HG03571 (cell line): ENCODE results near the gene MYH16.
"Not testable (repeated sequence)": the region's sequence is repeated elsewhere in the genome, so short reads cannot be mapped to it uniquely, and the experiment has no call there.

Experiments
- ATAC-seq: cut with Tn5 transposase; IDR thresholded peaks from one replicate; pipeline ENCODE4 v1.9.1; 2021; ENCODE audit not compliant: unreplicated experiment

Gene MYH16

GRCh38 chr7:99301496-99301895 lies 28.9 kb downstream of the MYH16 start:
- no peak for ATAC-seq

- no peak for ATAC-seq
Observed at GRCh38 chr7:99305473-99306260, 33.0 kb downstream of the MYH16 start.

GRCh38 chr7:99308461-99309074 lies 35.9 kb downstream of the MYH16 start:
- no peak for ATAC-seq

GRCh38 chr7:99309111-99309510 lies 36.5 kb downstream of the MYH16 start:
- no peak for ATAC-seq

GRCh38 chr7:99310004-99310403 lies 37.4 kb downstream of the MYH16 start:
- no peak for ATAC-seq

GRCh38 chr7:99311702-99312101 lies 39.1 kb downstream of the MYH16 start:
- ATAC-seq: no peak

DNA sequence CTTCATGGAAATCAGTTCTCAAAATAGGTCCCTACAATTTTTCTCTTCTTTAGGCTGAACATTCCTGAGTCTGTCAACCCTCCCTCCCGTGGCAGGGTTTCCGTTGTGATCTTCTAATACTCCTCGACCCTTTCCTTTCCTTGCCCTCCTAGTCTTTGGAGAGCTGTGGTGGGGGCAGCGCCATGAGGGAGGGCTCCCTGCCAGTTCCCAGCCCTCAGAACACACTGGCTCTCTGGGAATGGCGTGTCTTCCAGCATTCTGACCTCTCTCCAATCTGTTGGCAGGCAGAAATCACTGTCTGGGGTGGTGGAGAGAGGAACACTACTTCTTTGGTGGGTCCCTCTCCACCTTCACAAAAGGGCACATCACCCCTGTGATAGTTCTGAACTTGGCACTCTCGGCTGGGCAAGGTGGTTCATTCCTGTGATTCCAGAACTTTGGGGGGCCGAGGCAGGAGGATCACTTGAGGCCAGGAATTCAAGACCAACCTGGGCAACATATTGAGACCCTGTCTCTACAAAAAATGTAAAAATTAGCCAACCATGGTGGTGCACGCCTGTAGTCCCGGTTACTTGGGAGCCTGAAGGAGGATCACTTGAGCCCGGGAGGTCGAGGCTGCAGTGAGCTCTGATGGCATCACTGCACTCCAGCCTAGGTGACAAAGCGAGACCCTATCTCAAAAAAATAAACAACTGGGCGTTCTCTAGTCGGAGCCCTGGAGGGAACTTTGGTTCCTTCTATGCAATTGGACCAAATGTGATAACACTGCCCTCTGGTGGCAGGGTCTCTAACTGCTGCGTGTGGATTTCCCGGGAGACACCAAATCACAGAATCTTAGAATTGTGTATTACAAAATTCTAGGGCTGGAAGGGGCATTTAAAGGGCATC lies 39.9 kb downstream of the MYH16 start:
- no peak for ATAC-seq

DNA sequence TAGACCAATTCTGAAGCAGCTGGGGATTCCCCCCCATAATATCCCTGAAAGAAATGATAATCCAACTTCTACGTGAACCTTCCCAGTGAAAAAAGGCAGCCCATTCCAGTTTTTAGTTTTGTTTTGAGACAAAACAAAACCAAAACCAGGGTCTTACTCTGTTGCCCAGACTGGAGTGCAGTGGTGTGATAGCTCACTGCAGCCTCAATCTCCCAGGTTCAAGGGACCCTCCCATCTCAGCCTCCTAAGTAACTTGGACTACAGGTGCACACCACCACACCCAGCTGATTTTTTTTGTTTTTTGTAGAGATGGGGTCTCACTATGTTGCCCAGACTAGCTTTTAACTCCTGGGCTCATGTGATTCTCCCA lies 40.5 kb downstream of the MYH16 start:
- no peak for ATAC-seq

DNA sequence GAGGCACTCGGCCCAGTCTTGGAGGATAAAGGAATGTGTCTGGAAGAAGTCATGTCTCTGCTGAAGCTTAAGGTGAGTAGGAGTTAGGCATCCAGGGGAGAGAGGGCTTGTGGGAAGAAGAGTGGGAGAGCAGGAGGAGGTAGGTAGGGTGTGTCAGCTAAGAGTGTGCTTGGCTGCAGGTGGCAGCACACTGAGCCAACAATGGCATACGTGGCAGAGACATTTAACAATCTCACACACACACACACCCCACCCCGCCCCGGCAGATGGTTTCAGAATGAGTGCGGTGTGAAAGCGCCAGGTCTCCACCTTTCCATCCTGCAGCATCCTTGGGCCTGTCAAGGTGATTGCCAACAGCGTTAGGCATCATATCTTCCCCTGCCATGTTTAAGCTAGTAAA lies 41.9 kb downstream of the MYH16 start:
- ATAC-seq: no peak

GRCh38 chr7:99320371-99320770 lies 47.7 kb downstream of the MYH16 start:
- ATAC-seq: no peak

DNA sequence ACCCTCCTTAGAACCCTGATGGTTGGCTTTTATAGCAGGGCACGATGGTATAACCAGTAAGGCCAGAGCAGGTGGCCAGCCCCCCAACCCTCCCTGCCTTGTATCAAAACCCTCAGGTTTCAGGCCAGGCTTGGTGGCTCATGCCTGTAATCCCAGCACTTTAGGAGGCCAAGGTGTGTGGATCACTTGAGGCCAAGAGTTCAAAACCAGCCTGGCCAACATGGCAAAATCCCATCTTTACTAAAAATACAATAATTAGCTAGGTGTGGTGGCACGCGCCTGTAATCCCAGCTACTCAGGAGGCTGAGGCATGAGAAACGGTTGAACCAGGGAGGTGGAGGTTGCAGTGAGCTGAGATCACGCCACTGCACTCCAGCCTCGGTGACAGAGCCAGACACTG lies 50.0 kb downstream of the MYH16 start:
- not testable (repeated sequence) for ATAC-seq

DNA sequence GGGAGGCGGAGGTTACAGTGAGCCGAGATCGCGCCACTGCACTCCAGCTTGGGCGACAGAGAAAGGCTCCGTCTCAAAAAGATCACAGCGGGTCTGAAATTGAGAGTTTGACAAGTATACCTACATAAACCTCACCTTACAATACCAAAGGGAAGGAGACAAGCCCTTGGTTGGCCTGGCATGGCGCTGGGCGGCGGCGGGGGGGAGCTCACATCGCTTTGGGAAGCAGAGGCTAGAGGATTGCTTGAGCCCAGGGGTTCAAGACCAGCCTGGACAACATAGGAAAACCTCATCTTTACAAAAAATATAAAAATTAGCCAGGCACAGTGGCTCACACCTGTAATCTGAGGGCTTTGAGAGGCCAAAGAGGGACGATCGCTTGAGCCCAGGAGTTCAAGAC lies 51.9 kb downstream of the MYH16 start:
- no peak for ATAC-seq

GRCh38 chr7:99325001-99325493 lies 52.4 kb downstream of the MYH16 start:
- ATAC-seq: no peak

DNA sequence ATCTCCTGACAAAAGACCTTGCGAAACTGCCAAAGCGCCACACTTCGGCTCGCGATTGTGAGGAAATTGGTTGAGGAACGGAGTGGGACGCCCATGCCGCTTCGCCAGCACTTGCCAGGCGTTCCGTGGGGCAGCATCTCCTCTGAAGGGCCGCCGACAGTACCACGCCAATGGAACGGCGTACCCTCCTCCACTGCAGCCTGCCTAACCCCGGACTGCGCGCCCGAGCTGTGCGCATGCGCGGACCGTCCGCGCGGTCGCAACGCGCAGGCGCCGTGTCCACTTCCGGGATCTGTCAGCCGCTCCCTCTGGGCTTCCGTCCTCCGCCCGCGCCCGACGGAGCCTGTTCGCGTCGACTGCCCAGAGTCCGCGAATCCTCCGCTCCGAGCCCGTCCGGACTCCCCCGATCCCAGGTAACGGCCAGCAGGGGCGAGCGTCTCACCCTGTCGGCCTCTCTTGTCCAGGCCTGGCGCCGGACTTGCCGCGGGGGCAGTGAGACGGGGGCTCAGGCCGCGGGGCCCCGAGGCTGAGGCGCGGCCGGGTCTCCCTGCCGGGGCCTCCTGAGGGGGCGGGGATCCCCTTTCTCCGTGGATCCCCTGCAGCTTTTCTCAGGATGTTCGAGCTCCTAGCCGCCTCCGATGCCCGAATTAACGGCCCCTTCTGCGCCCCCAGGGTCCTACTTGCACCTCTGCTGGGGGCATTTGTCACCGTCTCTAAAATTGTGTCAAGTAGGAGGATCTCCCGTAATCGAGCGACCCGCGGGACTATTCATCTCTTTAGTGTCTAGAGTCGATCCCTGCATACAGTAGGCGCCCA lies 53.2 kb downstream of the MYH16 start, which contains the start of gene ARPC1A:
Gene ARPC1A, plus strand, starts transcription at position 307 of the 816 bp plus-strand sequence. CDS start 7,456 bp downstream, outside the sequence.
- ATAC-seq: peak; percentile 86

- ATAC-seq: no peak
Observed at GRCh38 chr7:99326408-99326782, 53.8 kb downstream of the MYH16 start.

- not testable (repeated sequence) for ATAC-seq
Observed at GRCh38 chr7:99330314-99330961, 57.8 kb downstream of the MYH16 start.

- no peak for ATAC-seq
Observed at GRCh38 chr7:99331002-99331401, 58.4 kb downstream of the MYH16 start.

GRCh38 chr7:99339595-99339994 lies 67.0 kb downstream of the MYH16 start:
- no peak for ATAC-seq

DNA sequence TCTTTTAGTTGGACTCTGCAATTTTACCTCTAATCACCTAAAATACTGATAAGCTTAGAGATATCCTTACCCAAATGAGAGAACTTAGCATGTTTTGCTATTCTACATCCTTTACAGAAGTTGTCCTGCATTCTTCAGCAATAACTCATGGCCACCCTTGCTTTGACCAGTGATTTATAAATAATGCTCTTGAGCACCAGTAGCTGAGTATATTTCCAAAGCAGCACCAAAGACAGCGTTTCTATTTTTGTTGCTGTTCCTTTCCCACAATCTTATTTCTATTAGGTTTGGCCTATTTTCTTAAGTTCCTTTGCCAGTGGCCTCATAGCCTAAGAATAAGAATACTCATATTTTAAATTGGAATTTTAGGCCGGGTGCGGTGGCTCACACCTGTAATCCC lies 68.0 kb downstream of the MYH16 start:
- ATAC-seq: no peak

DNA sequence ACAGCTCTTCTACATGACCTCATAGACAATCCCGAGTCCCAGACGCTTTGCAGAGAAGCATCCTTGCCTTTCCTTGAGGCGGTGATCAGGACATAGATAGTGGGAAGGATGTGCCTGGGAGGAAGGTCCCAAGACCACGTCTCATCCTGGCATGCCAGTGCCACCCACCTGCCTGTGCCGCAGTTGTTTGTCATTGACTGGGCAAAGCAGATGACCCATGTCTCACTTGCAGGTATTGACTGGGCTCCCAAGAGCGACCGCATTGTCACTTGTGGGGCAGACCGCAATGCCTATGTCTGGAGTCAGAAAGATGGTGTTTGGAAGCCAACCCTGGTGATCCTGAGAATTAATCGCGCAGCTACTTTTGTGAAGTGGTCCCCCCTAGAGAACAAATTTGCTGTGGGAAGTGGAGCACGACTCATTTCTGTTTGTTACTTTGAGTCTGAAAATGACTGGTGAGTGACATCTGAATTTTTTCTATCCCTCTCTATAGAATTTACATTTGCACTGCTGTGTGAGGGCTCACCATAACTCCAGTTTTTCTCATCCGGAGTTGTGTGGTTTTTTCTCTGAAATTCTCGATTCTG lies 71.5 kb downstream of the MYH16 start:
- no peak for ATAC-seq
